Upper lobe of left lung (tissue), 4 donors: ENCODE results near the gene ADAP1.

Experiments
- CTCF ChIP-seq, 6 experiments: fragments of 450-650 bp in 4 of 6; fragments of 200-600 bp in 2 of 6; sonication (generic) in 2 of 6; IDR thresholded peaks; one replicate each; pipeline ENCODE4 v1.5.1; 2016 to 2019; ENCODE audit warnings: antibody characterized with exemption in 6 of 6
- EP300 ChIP-seq, 4 donors: sonication (generic); formaldehyde crosslinking; IDR thresholded peaks; one replicate each; pipeline ENCODE4 v1.5.1; 2017; ENCODE audit warnings: antibody characterized with exemption in 4 of 4, control low read depth in 2 of 4
- POLR2A ChIP-seq, 4 donors: fragments of 450-650 bp; IDR thresholded peaks; one replicate each; pipeline ENCODE4 v1.5.1; 2016 to 2017; ENCODE audit warnings: antibody characterized with exemption in 4 of 4, mild to moderate bottlenecking in 2 of 4

GRCh38 chr7:894164-894867 lies 60.2 kb downstream of the ADAP1 start:
- no peak for TF ChIP-seq EP300 (IDR thresholded peaks at IDR 0.05)
- TF ChIP-seq CTCF (IDR thresholded peaks at IDR 0.05): no peak
- no peak for TF ChIP-seq POLR2A (IDR thresholded peaks at IDR 0.05)
